Loucy (cell line): ENCODE data around the gene KANSL1.

ENCODE experiments used
- EZH2phosphoT487 ChIP-seq: fragments of 200-600 bp; IDR thresholded peaks from 2 replicates; pipeline ENCODE4 v1.6.1; 2018; ENCODE audit warnings: antibody characterized with exemption, mild to moderate bottlenecking, moderate library complexity, borderline replicate concordance
- TF ChIP-seq, protein P1 (sequence below): fragments of 200-600 bp; sonication (generic); conservative IDR thresholded peaks from 2 replicates; pipeline ENCODE4 v1.5.1; 2014; ENCODE audit warnings: mild to moderate bottlenecking, antibody characterized with exemption, low read length

DNA sequence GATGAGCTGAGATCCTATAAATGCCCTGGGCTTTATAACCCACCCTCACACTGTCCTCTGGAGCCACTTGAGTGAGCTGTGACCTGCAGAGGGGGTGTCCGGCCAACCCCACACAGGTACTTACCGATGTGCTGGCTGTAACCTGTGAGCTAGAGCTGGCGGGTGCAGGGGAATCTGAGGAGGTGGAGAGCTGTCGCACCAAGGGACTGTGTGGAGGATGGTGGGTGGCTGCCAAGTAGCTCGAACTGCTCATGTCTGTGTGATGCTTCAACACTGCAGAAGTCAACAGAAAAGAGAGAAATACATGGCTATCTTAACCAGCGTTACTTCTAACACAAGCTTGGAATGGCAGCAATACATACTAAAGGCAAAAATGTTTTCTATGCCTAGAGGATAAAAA lies 154.8 kb downstream of the KANSL1 start:
- TF ChIP-seq, protein P1, sequence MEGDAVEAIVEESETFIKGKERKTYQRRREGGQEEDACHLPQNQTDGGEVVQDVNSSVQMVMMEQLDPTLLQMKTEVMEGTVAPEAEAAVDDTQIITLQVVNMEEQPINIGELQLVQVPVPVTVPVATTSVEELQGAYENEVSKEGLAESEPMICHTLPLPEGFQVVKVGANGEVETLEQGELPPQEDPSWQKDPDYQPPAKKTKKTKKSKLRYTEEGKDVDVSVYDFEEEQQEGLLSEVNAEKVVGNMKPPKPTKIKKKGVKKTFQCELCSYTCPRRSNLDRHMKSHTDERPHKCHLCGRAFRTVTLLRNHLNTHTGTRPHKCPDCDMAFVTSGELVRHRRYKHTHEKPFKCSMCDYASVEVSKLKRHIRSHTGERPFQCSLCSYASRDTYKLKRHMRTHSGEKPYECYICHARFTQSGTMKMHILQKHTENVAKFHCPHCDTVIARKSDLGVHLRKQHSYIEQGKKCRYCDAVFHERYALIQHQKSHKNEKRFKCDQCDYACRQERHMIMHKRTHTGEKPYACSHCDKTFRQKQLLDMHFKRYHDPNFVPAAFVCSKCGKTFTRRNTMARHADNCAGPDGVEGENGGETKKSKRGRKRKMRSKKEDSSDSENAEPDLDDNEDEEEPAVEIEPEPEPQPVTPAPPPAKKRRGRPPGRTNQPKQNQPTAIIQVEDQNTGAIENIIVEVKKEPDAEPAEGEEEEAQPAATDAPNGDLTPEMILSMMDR: no peak
- no peak for TF ChIP-seq EZH2phosphoT487
